Ascending aorta (tissue), 2 donors: ENCODE measurements around the gene RBSN. TPM values are rescaled to one million over a fixed set of nuclear protein-coding genes. Genes with fewer than 3 reads are reported as not detected.
A peak's percentile ranks its signal among the peaks of the same experiment; 100 is the strongest.

ENCODE experiments used
- DNase-seq, 2 donors: peaks; one replicate each; pipeline ENCODE4 v3.0.0-alpha.2; 2019; ENCODE audit warnings: low spot score in 2 of 2
- H3K27ac ChIP-seq, 2 donors: fragments of 200-600 bp; sonication (generic); one replicate each; pipeline ENCODE4 v1.5.1; 2016 to 2017; ENCODE audit warnings: mild to moderate bottlenecking in 1 of 2
- H3K27me3 ChIP-seq: fragments of 200-600 bp; sonication (generic); one replicate; pipeline ENCODE4 v1.5.1; 2017
- H3K36me3 ChIP-seq, 2 donors: fragments of 200-600 bp; sonication (generic); one replicate each; pipeline ENCODE4 v1.5.1; 2016
- H3K4me1 ChIP-seq, 2 donors: fragments of 200-600 bp; sonication (generic); one replicate each; pipeline ENCODE4 v1.5.1; 2016 to 2017; ENCODE audit warnings: mild to moderate bottlenecking in 1 of 2
- H3K4me3 ChIP-seq, 2 donors: fragments of 200-600 bp; sonication (generic); one replicate each; pipeline ENCODE4 v1.5.1; 2016 to 2017; ENCODE audit warnings: mild to moderate bottlenecking in 1 of 2
- H3K9me3 ChIP-seq, 2 donors: fragments of 200-600 bp; sonication (generic); one replicate each; pipeline ENCODE4 v1.5.1; 2016
- intact Hi-C: fragments of 100-400 bp; cut with DNase I; formaldehyde crosslinking; loops from one replicate; pipeline ENCODE4 v1.15.1; 2023
- total RNA-seq: library from RNA; depleted of rRNA; stranded (reverse); fragments of >200 nt; gene quantifications from one replicate; pipeline ENCODE4 v1.1.0, GENCODE V29; 2016
- TF ChIP-seq, protein P1 (sequence below), 3 experiments: fragments of 200-600 bp in 2 of 3; fragments of 450-650 bp in 1 of 3; sonication (generic) in 2 of 3; IDR thresholded peaks; one replicate each; pipeline ENCODE4 v1.5.1; 2016 to 2019; ENCODE audit warnings: antibody characterized with exemption in 3 of 3, mild to moderate bottlenecking in 1 of 3, moderate library complexity in 1 of 3

The RBSN gene
- total RNA-seq, 1 donor from 2014 or later = 17.2 TPM

DNA sequence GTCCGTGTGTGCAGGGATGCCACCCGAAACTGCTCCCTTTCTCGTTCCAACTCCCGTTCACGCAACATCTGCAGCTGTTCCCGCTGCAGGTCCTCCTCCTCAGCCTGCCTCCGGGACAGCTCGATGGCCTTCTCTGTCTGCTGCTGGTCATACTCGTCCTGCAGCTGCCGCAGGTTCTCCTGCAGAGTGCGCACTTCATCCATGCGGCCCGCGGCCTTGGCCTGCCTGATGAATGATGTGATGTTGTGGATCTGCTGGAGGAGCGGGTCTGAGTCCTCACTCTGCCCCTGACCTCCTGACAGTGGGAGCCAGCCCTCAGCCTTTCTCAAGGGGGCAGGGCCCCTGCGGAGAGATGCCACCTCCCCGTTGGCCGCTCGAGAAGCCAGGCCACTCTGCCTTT is 24.4 kb downstream of the RBSN start:
- intact Hi-C loops = no loop called here
- TF ChIP-seq, protein P1, sequence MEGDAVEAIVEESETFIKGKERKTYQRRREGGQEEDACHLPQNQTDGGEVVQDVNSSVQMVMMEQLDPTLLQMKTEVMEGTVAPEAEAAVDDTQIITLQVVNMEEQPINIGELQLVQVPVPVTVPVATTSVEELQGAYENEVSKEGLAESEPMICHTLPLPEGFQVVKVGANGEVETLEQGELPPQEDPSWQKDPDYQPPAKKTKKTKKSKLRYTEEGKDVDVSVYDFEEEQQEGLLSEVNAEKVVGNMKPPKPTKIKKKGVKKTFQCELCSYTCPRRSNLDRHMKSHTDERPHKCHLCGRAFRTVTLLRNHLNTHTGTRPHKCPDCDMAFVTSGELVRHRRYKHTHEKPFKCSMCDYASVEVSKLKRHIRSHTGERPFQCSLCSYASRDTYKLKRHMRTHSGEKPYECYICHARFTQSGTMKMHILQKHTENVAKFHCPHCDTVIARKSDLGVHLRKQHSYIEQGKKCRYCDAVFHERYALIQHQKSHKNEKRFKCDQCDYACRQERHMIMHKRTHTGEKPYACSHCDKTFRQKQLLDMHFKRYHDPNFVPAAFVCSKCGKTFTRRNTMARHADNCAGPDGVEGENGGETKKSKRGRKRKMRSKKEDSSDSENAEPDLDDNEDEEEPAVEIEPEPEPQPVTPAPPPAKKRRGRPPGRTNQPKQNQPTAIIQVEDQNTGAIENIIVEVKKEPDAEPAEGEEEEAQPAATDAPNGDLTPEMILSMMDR (IDR thresholded peaks at IDR 0.05) = no peak
- H3K4me3 ChIP-seq = no peak overlapping the region
- H3K4me1 ChIP-seq = no peaks in the 10 kb centered on the region
- no peaks in the 10 kb centered on the region for H3K27me3 ChIP-seq
- DNase-seq = no peak
- no peak overlapping the region for H3K27ac ChIP-seq
- H3K9me3 ChIP-seq = no peaks in the 10 kb centered on the region
- peaks cover 78 to 98% of the 10 kb centered on the region in 2 donors for H3K36me3 ChIP-seq

DNA sequence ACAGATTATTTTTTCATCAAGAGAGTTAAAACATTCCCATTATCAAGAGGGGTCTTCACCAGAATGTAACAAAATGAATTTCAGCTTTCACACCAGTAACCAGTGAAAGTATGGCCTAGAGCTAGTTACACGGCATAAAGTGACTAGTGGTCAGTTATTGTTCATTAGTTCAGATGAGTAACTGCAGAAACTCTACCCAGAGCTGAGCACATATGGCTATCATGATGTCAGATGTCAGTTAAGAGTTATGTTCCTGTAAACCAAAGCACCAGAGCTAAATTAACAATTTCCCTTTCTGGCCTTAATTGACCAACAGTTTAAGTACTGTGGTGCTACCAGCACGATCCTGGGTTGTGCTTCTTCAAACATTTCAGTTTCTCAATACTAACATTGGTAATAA is 27.2 kb downstream of the RBSN start:
- intact Hi-C loops = no loop called here
- no peak for DNase-seq
- Histone ChIP-seq H3K4me1 (no peaks in the 10 kb centered on the region), H3K27me3 (no peaks in the 10 kb centered on the region), H3K27ac (no peak overlapping the region), H3K4me3 (no peak overlapping the region), H3K9me3 (no peaks in the 10 kb centered on the region), H3K36me3 (peaks cover 52 to 72% of the 10 kb centered on the region in 2 donors)
- TF ChIP-seq, protein P1 (IDR thresholded peaks at IDR 0.05) = no peak

- intact Hi-C loops = loop anchor here (10.0 kb wide), 1 partner anchor 125 kb away; the partner anchor contains the start of gene NR2C2
- H3K9me3 ChIP-seq = no peaks in the 10 kb centered on the region
- H3K27me3 ChIP-seq = no peaks in the 10 kb centered on the region
- DNase-seq = no peak
- H3K27ac ChIP-seq = no peak overlapping the region
- H3K36me3 ChIP-seq = peaks cover 30 to 49% of the 10 kb centered on the region in 2 donors
- TF ChIP-seq, protein P1 (IDR thresholded peaks at IDR 0.05) = no peak
- no peaks in the 10 kb centered on the region for H3K4me1 ChIP-seq
- H3K4me3 ChIP-seq = no peak overlapping the region
These were observed 29.5 kb downstream of the RBSN start for GRCh38 chr3:15069441-15069840.

DNA sequence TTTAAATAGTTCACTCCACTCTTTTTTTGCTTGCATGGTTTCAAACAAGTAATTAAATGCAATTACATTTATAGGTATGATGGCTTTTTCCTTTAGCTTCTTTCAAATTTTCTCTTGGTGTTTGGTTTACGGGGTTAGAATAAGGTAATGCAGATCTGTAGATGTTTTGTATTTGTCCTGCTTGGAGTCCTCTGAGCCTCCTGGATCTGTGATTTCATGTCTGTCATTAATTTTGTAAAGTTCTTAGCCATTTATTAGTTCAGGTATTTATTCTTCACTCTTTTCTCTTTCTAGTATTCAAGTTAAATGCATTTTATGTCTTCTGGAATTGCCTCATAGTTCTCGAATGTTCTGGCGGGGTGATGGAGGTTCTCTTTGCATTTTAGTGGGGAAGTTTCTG is 32.5 kb downstream of the RBSN start:
- peaks cover 0 to 5% of the 10 kb centered on the region in 2 donors for H3K4me1 ChIP-seq
- H3K27ac ChIP-seq = no peak overlapping the region
- no peaks in the 10 kb centered on the region for H3K9me3 ChIP-seq
- DNase-seq = no peak
- peaks cover 3 to 20% of the 10 kb centered on the region in 2 donors for H3K36me3 ChIP-seq
- TF ChIP-seq, protein P1 (IDR thresholded peaks at IDR 0.05) = no peak
- no peak overlapping the region for H3K4me3 ChIP-seq
- H3K27me3 ChIP-seq = no peaks in the 10 kb centered on the region
- intact Hi-C loops = loop anchor here (10.0 kb wide), 1 partner anchor 122 kb away; the partner anchor contains the start of gene NR2C2

DNA sequence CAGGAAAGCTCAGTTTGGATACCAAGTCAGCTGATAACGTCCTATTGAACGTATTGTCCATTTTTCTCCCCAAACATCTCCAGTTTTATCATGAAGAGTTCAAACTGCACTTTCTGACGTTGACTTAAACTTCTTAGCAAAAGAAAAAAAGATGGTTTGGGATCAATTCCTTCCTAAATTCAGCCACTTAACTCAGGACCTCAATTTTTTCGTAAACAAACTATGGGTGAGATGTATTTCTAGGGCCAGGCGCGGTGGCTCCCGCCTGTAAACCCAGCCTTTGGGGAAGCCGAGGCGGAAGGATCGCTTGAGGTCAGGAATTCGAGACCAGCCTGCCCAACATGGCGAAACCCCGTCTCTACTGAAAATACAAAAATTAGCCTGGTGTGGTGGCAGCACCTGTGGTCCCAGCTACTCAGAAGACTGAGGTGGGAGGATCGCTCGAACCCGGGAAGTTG is 33.4 kb downstream of the RBSN start:
- no peak overlapping the region for H3K27ac ChIP-seq

More for the DNA sequence above, 33.4 kb downstream of the RBSN start:
- TF ChIP-seq, protein P1 (IDR thresholded peaks at IDR 0.05) = no peak
- Histone ChIP-seq H3K36me3 (peaks cover 0 to 11% of the 10 kb centered on the region in 2 donors), H3K9me3 (no peaks in the 10 kb centered on the region), H3K4me3 (peak overlapping the region; percentile 69 to 95), H3K27me3 (no peaks in the 10 kb centered on the region), H3K4me1 (peaks cover 0 to 5% of the 10 kb centered on the region in 2 donors)
- no peak for DNase-seq
- intact Hi-C loops = loop anchor here (2.0 to 10.0 kb wide), 2 partner anchors 33 to 121 kb away; partner anchors contain the start of genes NR2C2 and RBSN
